SU-DHL-6 (cell line): ENCODE measurements around the gene SPACA9.

Experiments used
- H2AFZ ChIP-seq: fragments of 200-600 bp; sonication (generic); 2 replicates; pipeline ENCODE4 v1.6.1; 2014; ENCODE audit warnings: low read depth, mild to moderate bottlenecking, moderate library complexity, mixed read lengths, antibody characterized with exemption, low read length; ENCODE audit not compliant: severe bottlenecking
- H3F3A ChIP-seq: fragments of 200-600 bp; shearing (Covaris generic); 2 replicates; pipeline ENCODE4 v1.6.0; 2016; ENCODE audit warnings: antibody characterized with exemption, mild to moderate bottlenecking; ENCODE audit not compliant: insufficient read depth
- H3K27ac ChIP-seq: fragments of 200-600 bp; sonication (generic); 2 replicates; pipeline ENCODE4 v1.5.1; 2016; ENCODE audit warnings: low read depth, mild to moderate bottlenecking, low read length, moderate library complexity, mixed read lengths
- H3K27me3 ChIP-seq: fragments of 200-600 bp; sonication (generic), shearing (Covaris generic); 2 replicates; pipeline ENCODE4 v1.6.0; 2014; ENCODE audit warnings: mild to moderate bottlenecking, low read length
- H3K36me3 ChIP-seq: fragments of 200-600 bp; sonication (generic); 2 replicates; pipeline ENCODE4 v1.6.1; 2014; ENCODE audit warnings: mild to moderate bottlenecking, low read length, mixed read lengths
- H3K4me2 ChIP-seq: fragments of 300-600, 200-600 bp; shearing (Covaris generic), sonication (generic); 2 replicates; pipeline ENCODE4 v1.6.0; 2014; ENCODE audit warnings: low read length, low read depth, mild to moderate bottlenecking; ENCODE audit not compliant: poor library complexity, severe bottlenecking
- H3K4me3 ChIP-seq: fragments of 200-600 bp; sonication (generic); 2 replicates; pipeline ENCODE4 v1.5.1; 2014; ENCODE audit warnings: antibody characterized with exemption, low read length, mild to moderate bottlenecking, mixed read lengths; ENCODE audit not compliant: insufficient read depth, poor library complexity, severe bottlenecking
- H3K79me2 ChIP-seq: fragments of 200-600 bp; sonication (generic); 2 replicates; pipeline ENCODE4 v1.6.1; 2014; ENCODE audit warnings: mild to moderate bottlenecking, low read length, moderate library complexity; ENCODE audit not compliant: insufficient read depth
- H3K9ac ChIP-seq: fragments of 200-600 bp; sonication (generic); 2 replicates; pipeline ENCODE4 v1.7.0; 2014; ENCODE audit warnings: mild to moderate bottlenecking, low read length
- H3K9me2 ChIP-seq: fragments of 200-600 bp; sonication (generic); replicated peaks from 2 replicates; pipeline ENCODE4 v1.6.1; 2014; ENCODE audit warnings: low read length; ENCODE audit not compliant: insufficient read depth
- H3K9me3 ChIP-seq: fragments of 200-600 bp; sonication (generic); 2 replicates; pipeline ENCODE4 v1.6.1; 2014; ENCODE audit warnings: low read length, mixed read lengths; ENCODE audit not compliant: insufficient read depth
- H4K20me1 ChIP-seq: fragments of 200-600 bp; sonication (generic); 2 replicates; pipeline ENCODE4 v1.6.1; 2014; ENCODE audit warnings: low read depth, mild to moderate bottlenecking, antibody characterized with exemption, low read length, moderate library complexity, mixed read lengths
- EZH2phosphoT487 ChIP-seq: fragments of 200-600 bp; sonication (generic), shearing (Covaris generic); conservative IDR thresholded peaks from 2 replicates; pipeline ENCODE4 v1.6.1; 2018; ENCODE audit warnings: mild to moderate bottlenecking, antibody characterized with exemption, low read length, moderate library complexity, mixed read lengths
- TF ChIP-seq, protein P1 (sequence below): fragments of 200-600 bp; sonication (generic); IDR thresholded peaks from one replicate; pipeline ENCODE4 v1.5.1; 2017; ENCODE audit warnings: antibody characterized with exemption, mild to moderate bottlenecking, low read length, moderate library complexity; ENCODE audit not compliant: insufficient read depth, poor library complexity, severe bottlenecking

SPACA9 gene

DNA sequence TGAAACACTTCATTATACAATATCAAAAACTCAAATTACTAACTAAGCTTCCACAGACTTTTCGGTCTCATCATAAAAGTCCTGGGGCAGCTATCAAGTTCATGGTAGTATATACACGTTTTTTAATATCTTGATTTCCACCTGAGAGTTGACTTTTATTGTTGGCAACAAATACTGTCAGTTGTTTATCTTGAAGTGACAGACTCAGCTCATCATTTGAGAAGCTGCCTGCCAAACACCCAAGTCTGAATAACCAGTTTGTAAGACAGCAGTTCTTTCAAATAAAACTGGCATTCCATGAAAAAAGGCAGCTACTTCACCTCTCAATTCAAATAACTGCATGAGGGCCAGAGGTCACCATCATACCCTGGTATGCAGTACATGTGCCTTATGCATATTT is 30.6 kb downstream of the SPACA9 start:
- H3K9ac ChIP-seq = no peak overlapping the region
- no peaks in the 10 kb centered on the region for H3K9me3 ChIP-seq
- H3K27ac ChIP-seq = no peak overlapping the region
- H3K36me3 ChIP-seq = no peaks in the 10 kb centered on the region
- no peaks in the 10 kb centered on the region for H3K79me2 ChIP-seq
- no peaks in the 10 kb centered on the region for H3K27me3 ChIP-seq
- no peaks in the 10 kb centered on the region for H3F3A ChIP-seq
- no peak overlapping the region for H3K4me2 ChIP-seq
- no peaks in the 10 kb centered on the region for H4K20me1 ChIP-seq
- TF ChIP-seq EZH2phosphoT487 = no peak
- TF ChIP-seq, protein P1, sequence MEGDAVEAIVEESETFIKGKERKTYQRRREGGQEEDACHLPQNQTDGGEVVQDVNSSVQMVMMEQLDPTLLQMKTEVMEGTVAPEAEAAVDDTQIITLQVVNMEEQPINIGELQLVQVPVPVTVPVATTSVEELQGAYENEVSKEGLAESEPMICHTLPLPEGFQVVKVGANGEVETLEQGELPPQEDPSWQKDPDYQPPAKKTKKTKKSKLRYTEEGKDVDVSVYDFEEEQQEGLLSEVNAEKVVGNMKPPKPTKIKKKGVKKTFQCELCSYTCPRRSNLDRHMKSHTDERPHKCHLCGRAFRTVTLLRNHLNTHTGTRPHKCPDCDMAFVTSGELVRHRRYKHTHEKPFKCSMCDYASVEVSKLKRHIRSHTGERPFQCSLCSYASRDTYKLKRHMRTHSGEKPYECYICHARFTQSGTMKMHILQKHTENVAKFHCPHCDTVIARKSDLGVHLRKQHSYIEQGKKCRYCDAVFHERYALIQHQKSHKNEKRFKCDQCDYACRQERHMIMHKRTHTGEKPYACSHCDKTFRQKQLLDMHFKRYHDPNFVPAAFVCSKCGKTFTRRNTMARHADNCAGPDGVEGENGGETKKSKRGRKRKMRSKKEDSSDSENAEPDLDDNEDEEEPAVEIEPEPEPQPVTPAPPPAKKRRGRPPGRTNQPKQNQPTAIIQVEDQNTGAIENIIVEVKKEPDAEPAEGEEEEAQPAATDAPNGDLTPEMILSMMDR = no peak
- no peak overlapping the region for H2AFZ ChIP-seq
- no peak overlapping the region for H3K4me3 ChIP-seq
- H3K9me2 ChIP-seq = no peaks in the 10 kb centered on the region

DNA sequence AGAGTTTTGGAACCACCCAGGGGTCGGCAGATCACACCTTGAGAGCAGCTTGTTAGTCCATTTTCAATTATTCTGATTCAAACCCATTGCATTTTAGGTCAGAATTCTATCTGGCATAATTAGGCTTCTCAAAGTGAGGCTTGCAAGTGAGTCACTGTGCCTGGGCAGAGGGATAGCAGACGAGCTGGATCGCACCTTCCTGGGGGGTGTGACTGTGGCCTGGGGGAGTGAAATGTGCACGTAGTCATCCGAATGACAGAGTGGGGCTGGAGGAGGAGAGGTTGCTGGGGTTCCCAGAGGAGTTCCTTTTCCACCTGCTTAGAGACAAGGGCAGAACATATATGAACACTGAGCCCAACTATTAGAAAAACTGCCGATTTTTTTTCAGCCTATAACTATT is 31.7 kb downstream of the SPACA9 start:
- Histone ChIP-seq H4K20me1 (no peaks in the 10 kb centered on the region), H3K9ac (no peak overlapping the region), H3F3A (no peaks in the 10 kb centered on the region), H3K79me2 (no peaks in the 10 kb centered on the region), H3K9me3 (no peaks in the 10 kb centered on the region), H3K4me2 (no peak overlapping the region), H2AFZ (no peak overlapping the region), H3K27me3 (no peaks in the 10 kb centered on the region), H3K9me2 (no peaks in the 10 kb centered on the region), H3K27ac (no peak overlapping the region), H3K4me3 (no peak overlapping the region), H3K36me3 (no peaks in the 10 kb centered on the region)
- TF ChIP-seq EZH2phosphoT487 = no peak
- TF ChIP-seq, protein P1 = no peak

DNA sequence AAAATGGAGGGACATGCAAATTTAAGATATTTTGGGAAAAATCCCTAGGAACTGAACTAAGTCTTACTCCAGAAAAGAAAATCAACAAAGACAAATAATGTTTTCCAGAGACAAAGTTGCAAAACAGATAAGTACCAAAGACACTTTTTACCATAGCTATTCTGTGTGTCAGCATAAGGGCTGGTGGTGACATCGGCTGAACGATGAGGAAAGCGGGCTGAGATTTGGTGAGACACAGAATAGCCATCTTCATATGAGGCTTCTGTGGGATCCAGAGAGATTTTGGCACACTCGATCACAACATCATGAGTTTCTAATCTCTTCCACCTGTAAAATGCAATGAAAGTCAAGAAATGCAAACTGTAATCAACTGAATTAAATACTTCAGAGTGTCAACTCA is 33.4 kb downstream of the SPACA9 start:
- no peaks in the 10 kb centered on the region for H3K36me3 ChIP-seq
- H2AFZ ChIP-seq = no peak overlapping the region
- H3K9me2 ChIP-seq = no peaks in the 10 kb centered on the region
- H3K4me3 ChIP-seq = no peak overlapping the region
- no peaks in the 10 kb centered on the region for H4K20me1 ChIP-seq
- H3K9ac ChIP-seq = no peak overlapping the region
- H3K4me2 ChIP-seq = no peak overlapping the region
- H3K27ac ChIP-seq = no peak overlapping the region
- H3K79me2 ChIP-seq = no peaks in the 10 kb centered on the region
- TF ChIP-seq, protein P1 = no peak
- TF ChIP-seq EZH2phosphoT487 = no peak
- H3K27me3 ChIP-seq = no peaks in the 10 kb centered on the region
- no peaks in the 10 kb centered on the region for H3F3A ChIP-seq
- H3K9me3 ChIP-seq = no peaks in the 10 kb centered on the region

DNA sequence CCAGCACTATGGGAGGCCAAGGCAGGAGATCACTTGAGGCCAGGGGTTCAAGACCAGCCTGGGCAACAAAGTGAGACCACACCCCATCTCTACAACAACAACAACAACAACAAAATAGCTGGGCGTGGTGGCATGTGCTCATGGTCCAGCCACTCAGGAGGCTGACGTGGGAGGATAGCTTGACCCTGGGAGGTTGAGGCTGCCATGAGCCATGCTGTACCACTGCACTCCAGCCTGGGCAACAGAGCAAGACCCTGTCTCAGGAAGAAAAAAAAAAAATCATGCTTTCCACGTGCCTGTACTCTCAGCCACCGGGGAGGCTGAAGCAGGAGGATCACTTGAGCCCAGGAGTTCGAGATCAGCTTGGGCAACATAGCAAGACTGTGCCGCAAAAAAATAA is 36.2 kb downstream of the SPACA9 start:
- H3K9me3 ChIP-seq = no peaks in the 10 kb centered on the region
- no peak for TF ChIP-seq EZH2phosphoT487
- TF ChIP-seq, protein P1 = no peak
- no peak overlapping the region for H3K9ac ChIP-seq
- H3K27me3 ChIP-seq = no peaks in the 10 kb centered on the region
- no peaks in the 10 kb centered on the region for H4K20me1 ChIP-seq
- no peak overlapping the region for H3K27ac ChIP-seq
- no peaks in the 10 kb centered on the region for H3K36me3 ChIP-seq
- H3F3A ChIP-seq = no peaks in the 10 kb centered on the region
- H3K79me2 ChIP-seq = no peaks in the 10 kb centered on the region
- no peak overlapping the region for H3K4me3 ChIP-seq
- no peak overlapping the region for H3K4me2 ChIP-seq
- H3K9me2 ChIP-seq = no peaks in the 10 kb centered on the region
- H2AFZ ChIP-seq = no peak overlapping the region
